Measurements from ENCODE around the gene ZFYVE26.
"Not testable (repeated sequence)": the region's sequence is repeated elsewhere in the genome, so short reads cannot be mapped to it uniquely, and the experiment has no call there.

ZFYVE26 gene

GRCh38 chr14:67759916-67760315, 56.5 kb downstream of the ZFYVE26 start:
- no peak for DNase-seq (ENCODE audit: extremely low read depth in 1 of 2, low read depth in 1 of 2)

GRCh38 chr14:67757175-67757574, 59.2 kb downstream of the ZFYVE26 start:
- DNase-seq (ENCODE audit: extremely low read depth in 1 of 2, low read depth in 1 of 2): no peak

- no peak for DNase-seq (ENCODE audit: extremely low read depth in 1 of 2, low read depth in 1 of 2)
Observed at GRCh38 chr14:67756496-67756895, 59.9 kb downstream of the ZFYVE26 start.

GRCh38 chr14:67749341-67750084, 66.9 kb downstream of the ZFYVE26 start:
- no peak for DNase-seq (ENCODE audit: extremely low read depth in 1 of 2, low read depth in 1 of 2)

GRCh38 chr14:67748312-67748711, 68.1 kb downstream of the ZFYVE26 start:
- DNase-seq (ENCODE audit: extremely low read depth in 1 of 2, low read depth in 1 of 2): no peak

- peak in 1 of 2 donors; percentile 1 for DNase-seq (ENCODE audit: extremely low read depth in 1 of 2, low read depth in 1 of 2)
Observed at GRCh38 chr14:67746927-67747326, 69.5 kb downstream of the ZFYVE26 start.

- DNase-seq (ENCODE audit: extremely low read depth in 1 of 2, low read depth in 1 of 2): no peak
Observed at GRCh38 chr14:67744046-67744445, 72.3 kb downstream of the ZFYVE26 start.

- DNase-seq (ENCODE audit: extremely low read depth in 1 of 2, low read depth in 1 of 2): no peak
Observed at GRCh38 chr14:67738740-67739504, 77.5 kb downstream of the ZFYVE26 start.

GRCh38 chr14:67736771-67737170, 79.6 kb downstream of the ZFYVE26 start:
- no peak for DNase-seq (ENCODE audit: extremely low read depth in 1 of 2, low read depth in 1 of 2)

- no peak for DNase-seq (ENCODE audit: extremely low read depth in 1 of 2, low read depth in 1 of 2)
Observed at GRCh38 chr14:67735336-67736147, 80.8 kb downstream of the ZFYVE26 start.

- no peak for DNase-seq (ENCODE audit: extremely low read depth in 1 of 2, low read depth in 1 of 2)
Observed at GRCh38 chr14:67734675-67735074, 81.7 kb downstream of the ZFYVE26 start.

- DNase-seq (ENCODE audit: extremely low read depth in 1 of 2, low read depth in 1 of 2): no peak
Observed at GRCh38 chr14:67733616-67734015, 82.8 kb downstream of the ZFYVE26 start.

GRCh38 chr14:67729072-67729885, 87.1 kb downstream of the ZFYVE26 start:
- DNase-seq (ENCODE audit: extremely low read depth in 1 of 2, low read depth in 1 of 2): no peak

- no peak for DNase-seq (ENCODE audit: extremely low read depth in 1 of 2, low read depth in 1 of 2)
Observed at GRCh38 chr14:67728258-67728657, 88.1 kb downstream of the ZFYVE26 start.

- no peak for DNase-seq (ENCODE audit: extremely low read depth in 1 of 2, low read depth in 1 of 2)
Observed at GRCh38 chr14:67727361-67727760, 89.0 kb downstream of the ZFYVE26 start.

GRCh38 chr14:67725171-67725570, 91.2 kb downstream of the ZFYVE26 start:
- DNase-seq (ENCODE audit: extremely low read depth in 1 of 2, low read depth in 1 of 2): no peak

- no peak for DNase-seq (ENCODE audit: extremely low read depth in 1 of 2, low read depth in 1 of 2)
Observed at GRCh38 chr14:67722293-67722692, 94.1 kb downstream of the ZFYVE26 start.

GRCh38 chr14:67721875-67722274, 94.5 kb downstream of the ZFYVE26 start:
- DNase-seq (ENCODE audit: extremely low read depth in 1 of 2, low read depth in 1 of 2): no peak

- DNase-seq (ENCODE audit: extremely low read depth in 1 of 2, low read depth in 1 of 2): no peak
Observed at GRCh38 chr14:67719866-67720265, 96.5 kb downstream of the ZFYVE26 start.

- DNase-seq (ENCODE audit: extremely low read depth in 1 of 2, low read depth in 1 of 2): not testable (repeated sequence)
Observed at GRCh38 chr14:67719385-67719784, 97.0 kb downstream of the ZFYVE26 start.

- DNase-seq (ENCODE audit: extremely low read depth in 1 of 2, low read depth in 1 of 2): no peak
Observed at GRCh38 chr14:67718265-67718664, 98.1 kb downstream of the ZFYVE26 start.

Measured in stimulated activated CD8-positive, alpha-beta memory T cell treated with anti-CD3 and anti-CD28 coated beads, Interleukin-7, amount 100 ng/mL, for 48 hours (primary cell).